ENCODE results near the gene WDR3.
"Not testable (repeated sequence)": the region's sequence is repeated elsewhere in the genome, so short reads cannot be mapped to it uniquely, and the experiment has no call there.

The WDR3 gene

GRCh38 chr1:117919376-117919775 lies 10.2 kb upstream of the WDR3 start:
- no peak overlapping the region for H3K4me3 ChIP-seq (ENCODE audit: control insufficient read depth, low read depth, low read length)
- DNase-seq (ENCODE audit: low read depth) = no peak
- TF ChIP-seq CTCF (IDR thresholded peaks at IDR 0.05; ENCODE audit: control insufficient read depth, insufficient read depth, low read depth, low read length, missing control alignments) = no peak

DNA sequence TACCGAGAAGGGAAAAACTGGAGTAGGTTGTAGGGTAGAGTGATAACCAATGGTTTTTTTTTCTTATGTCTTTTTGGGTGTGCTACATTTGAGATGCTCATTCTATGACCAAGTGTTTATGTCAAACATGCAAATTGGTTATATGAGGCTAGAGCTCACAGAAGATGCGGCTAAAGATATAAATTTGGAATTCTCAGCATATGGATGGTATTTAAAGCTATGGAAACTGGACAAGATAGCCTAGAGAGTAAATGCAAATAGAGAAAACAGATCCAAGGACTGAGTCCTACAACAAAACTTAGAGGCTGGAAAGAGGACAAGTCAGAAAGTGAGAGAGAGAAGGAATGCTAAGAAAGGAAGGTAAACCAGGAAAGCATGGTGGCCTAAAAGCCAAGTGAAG lies 7.5 kb upstream of the WDR3 start:
- TF ChIP-seq CTCF (IDR thresholded peaks at IDR 0.05; ENCODE audit: control insufficient read depth, insufficient read depth, low read depth, low read length, missing control alignments) = no peak
- no peak overlapping the region for H3K4me3 ChIP-seq (ENCODE audit: control insufficient read depth, low read depth, low read length)
- DNase-seq (ENCODE audit: low read depth) = no peak

DNA sequence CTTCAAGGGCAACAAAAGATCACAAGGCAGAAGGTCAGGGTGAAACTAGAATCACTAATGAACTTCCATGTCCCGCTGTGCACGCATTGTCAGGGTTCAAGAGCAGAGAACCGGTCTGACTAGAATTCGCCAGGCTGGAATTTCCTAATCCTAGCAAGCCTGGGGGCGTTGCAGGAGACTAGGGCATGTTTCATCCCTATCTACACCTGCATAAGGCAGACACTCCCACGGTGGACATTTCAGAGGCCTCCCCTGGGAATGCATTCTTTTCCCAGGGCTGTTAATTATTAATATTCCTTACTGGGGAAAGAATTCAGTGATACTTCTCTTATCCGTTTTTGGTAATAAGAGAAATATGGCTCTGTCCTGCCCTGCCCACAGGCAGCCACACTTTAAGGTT lies 6.8 kb upstream of the WDR3 start:
- not testable (repeated sequence) for H3K4me3 ChIP-seq (ENCODE audit: control insufficient read depth, low read depth, low read length)

GRCh38 chr1:117925981-117926380 lies 3.6 kb upstream of the WDR3 start:
- no peak for TF ChIP-seq CTCF (IDR thresholded peaks at IDR 0.05; ENCODE audit: control insufficient read depth, insufficient read depth, low read depth, low read length, missing control alignments)
- DNase-seq (ENCODE audit: low read depth) = no peak
- H3K4me3 ChIP-seq (ENCODE audit: control insufficient read depth, low read depth, low read length) = no peak overlapping the region

More for the DNA sequence above, 6.8 kb upstream of the WDR3 start:
- DNase-seq (ENCODE audit: low read depth) = not testable (repeated sequence)

- peak; percentile 30 for TF ChIP-seq CTCF (IDR thresholded peaks at IDR 0.05; ENCODE audit: control insufficient read depth, insufficient read depth, low read depth, low read length, missing control alignments)
- peak overlapping the region; percentile 94 for H3K4me3 ChIP-seq (ENCODE audit: control insufficient read depth, low read depth, low read length)
- DNase-seq (ENCODE audit: low read depth) = no peak
Observed at GRCh38 chr1:117928881-117929342, 627 bp upstream of the WDR3 start.

GRCh38 chr1:117930173-117930447 lies 571 bp downstream of the WDR3 start:
- TF ChIP-seq CTCF (IDR thresholded peaks at IDR 0.05; ENCODE audit: control insufficient read depth, insufficient read depth, low read depth, low read length, missing control alignments) = no peak
- DNase-seq (ENCODE audit: low read depth) = no peak
- H3K4me3 ChIP-seq (ENCODE audit: control insufficient read depth, low read depth, low read length) = peak overlapping the region; percentile 94

DNA sequence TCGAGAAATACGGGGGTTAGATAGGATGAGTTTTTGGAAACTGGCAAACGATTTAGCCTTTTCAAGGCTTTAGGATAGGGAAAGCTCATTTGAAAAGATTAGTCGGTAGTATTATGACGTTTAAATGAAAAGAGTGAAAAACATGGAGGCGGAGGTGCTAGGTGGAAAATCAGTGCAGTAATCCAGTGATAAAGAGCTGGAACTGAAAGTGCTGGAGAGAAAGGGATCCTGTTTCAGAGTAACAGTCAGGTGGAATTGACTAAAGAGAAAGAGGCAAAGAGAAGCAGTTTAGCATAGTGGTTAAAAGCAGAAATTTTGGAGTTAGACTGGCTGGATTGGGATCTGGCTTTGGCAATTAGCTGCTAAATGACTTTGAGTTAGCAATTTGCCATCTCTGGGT lies 945 bp downstream of the WDR3 start:
- no peak for DNase-seq (ENCODE audit: low read depth)
- peak overlapping the region; percentile 94 for H3K4me3 ChIP-seq (ENCODE audit: control insufficient read depth, low read depth, low read length)
- TF ChIP-seq CTCF (IDR thresholded peaks at IDR 0.05; ENCODE audit: control insufficient read depth, insufficient read depth, low read depth, low read length, missing control alignments) = no peak
